ENCODE measurements around the gene ENO1.

Gene ENO1

GRCh38 chr1:8873506-8874229, 4.8 kb downstream of the ENO1 start:
- peak overlapping the region; percentile 98 for H3K27ac ChIP-seq
- DNase-seq (ENCODE audit: low read depth, low spot score), result peak; percentile 94

DNA sequence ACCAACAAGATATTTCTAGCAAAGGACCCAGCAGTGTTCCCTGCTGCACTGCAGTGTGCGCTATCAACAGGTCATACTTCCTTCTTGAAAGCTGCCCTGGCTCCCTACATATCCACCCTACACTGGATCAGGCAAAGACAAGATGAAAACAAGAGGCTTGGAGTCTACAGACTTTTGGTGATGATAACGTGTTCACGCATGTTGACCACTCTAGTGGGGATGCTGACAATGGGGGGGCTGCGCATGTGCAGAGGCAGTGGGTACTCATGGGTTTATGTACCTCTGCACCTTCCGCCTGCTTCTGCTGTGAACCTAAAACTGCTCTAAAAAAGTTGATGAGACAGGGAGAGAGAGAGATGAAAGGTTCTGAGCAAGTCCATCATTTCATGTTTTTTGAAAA, 5.5 kb downstream of the ENO1 start:
- peak overlapping the region; percentile 98 for H3K27ac ChIP-seq

DNA sequence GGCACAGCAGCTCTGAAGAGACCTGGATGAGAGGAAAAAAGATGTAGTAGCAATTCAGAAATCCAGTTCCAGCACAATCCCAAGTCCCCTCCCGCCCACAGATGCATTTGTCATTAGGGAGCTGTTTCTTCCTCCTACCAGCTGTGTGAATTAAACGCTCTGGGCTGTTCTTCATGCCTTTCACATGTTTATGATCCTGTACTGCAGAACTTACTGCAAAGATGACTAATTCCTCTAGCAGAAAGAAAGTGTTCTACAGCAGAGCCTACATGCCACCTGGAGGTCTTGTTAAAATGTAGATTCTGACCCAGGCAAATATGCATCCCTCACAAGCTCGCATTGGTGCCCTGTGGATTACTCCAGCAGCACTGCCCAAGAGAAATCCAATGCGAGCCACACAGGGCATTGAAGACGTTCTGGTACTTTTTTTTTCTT, 6.5 kb downstream of the ENO1 start:
- H3K27ac ChIP-seq, result peak overlapping the region; percentile 98
- DNase-seq (ENCODE audit: low read depth, low spot score), result no peak

More for the DNA sequence above, 5.5 kb downstream of the ENO1 start:
- DNase-seq (ENCODE audit: low read depth, low spot score), result no peak

DNA sequence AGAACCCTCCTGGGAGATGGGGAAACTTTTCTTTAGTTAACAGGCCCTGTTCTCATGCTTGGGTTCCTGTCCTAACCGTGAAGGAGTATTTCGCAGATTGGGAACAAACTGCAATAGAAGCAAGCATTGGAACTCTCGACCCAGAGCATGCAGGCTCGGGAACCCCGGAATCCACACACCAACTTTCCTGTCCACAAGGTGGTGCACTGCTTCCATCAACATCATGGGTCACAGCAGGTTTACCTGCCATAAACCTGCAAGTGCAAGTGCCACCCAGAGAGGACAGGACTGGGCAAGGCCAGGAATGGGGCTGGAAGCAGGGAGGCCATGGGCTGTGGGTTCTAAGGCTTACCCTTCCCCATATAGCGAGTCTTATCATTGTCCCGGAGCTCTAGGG, 6.9 kb downstream of the ENO1 start:
- DNase-seq (ENCODE audit: low read depth, low spot score), result no peak
- H3K27ac ChIP-seq, result peak overlapping the region; percentile 98

DNA sequence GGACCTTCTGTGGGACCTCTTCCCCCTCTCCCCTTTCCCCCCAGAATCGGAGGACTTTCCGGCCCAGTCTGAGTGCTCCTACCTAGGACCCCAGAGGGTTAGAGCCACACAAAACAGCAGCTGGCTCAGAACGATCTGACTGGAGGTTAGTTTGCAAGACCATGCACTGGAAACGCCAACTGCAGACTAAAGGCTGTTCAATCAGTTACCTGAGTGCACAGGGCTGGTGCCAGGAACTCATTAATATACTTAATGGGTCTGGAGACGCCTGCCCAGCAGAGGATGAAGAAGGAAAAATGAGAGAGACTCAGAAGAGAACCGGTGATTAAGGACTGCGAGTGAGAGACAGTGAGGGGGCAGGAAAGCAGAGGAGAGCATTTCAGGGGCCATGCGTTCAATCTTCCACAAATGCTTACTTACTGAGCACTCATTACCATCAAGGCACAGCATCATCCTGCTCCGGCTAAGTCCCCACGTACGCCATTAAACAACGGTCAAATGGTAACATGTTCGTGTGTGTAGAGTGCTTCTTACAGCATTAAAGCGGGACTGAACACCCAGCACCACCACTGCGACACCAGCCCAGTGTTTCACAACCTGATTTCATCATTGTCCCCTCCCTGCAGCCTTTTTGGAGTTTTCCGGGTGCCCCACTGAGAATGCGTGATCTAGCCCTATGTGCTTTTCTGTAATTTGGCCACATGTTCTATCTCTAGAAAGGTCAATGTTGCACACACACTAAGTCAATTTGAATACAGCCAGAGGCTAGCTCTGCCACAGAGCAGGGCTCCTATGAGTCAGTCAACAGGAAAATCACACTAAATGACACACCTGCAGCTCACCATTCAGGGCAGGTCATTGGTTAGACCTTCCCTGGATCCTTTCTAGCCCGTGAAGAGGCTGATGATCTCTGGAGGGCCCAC, 7.6 kb downstream of the ENO1 start:
- DNase-seq (ENCODE audit: low read depth, low spot score), result no peak
- H3K27ac ChIP-seq, result peak overlapping the region; percentile 98

DNA sequence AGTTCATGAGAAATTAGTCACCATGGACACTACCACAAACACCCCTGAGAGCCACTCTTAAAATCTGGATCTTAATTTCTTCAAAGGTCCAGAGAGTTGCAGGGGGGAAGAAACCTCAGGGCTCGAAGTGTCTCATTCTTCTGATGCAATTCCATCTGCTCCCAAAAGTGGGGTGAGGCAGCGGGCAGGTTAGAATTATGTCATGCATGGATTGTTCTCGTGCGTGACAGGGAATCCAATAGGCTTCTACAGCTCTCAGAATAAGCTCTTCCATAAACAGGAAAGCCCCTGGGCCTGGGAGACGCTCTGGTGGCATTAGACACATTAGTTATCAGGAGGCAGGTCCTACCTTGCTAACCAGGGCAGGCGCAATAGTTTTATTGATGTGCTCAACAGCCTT, 8.4 kb downstream of the ENO1 start:
- peak overlapping the region; percentile 98 for H3K27ac ChIP-seq
- no peak for DNase-seq (ENCODE audit: low read depth, low spot score)

GRCh38 chr1:8867878-8868567, 10.5 kb downstream of the ENO1 start:
- peak overlapping the region; percentile 98 for H3K27ac ChIP-seq
- DNase-seq (ENCODE audit: low read depth, low spot score), result no peak

DNA sequence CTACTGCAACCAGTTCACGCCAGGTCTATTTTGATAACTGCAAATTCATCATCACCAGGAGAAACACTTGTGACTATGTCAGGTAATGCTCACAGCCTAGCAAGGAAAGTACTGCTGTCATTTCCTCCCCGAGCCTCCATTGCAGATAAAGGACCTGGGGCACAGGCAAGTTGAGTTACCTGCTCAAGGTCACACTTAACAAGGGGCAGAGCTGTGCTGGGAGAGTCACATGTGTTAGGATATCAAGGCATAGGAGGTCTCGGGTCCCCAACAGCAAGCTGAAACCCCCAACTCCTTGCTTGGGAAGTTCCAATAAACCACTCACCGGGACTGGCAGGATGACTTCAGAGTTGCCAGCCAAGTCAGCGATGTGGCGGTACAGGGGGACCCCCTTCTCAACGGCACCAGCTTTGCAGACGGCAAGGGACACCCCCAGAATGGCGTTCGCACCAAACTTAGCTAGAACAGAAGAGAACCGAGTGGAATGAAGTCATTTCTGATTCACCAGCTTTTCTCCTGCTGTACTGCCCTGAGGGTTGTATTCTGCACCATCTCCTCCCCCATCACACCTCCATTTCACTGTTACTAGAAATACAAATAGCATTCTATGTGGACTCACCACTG, 11.6 kb downstream of the ENO1 start:
- H3K27ac ChIP-seq, result no peak overlapping the region
- no peak for DNase-seq (ENCODE audit: low read depth, low spot score)

DNA sequence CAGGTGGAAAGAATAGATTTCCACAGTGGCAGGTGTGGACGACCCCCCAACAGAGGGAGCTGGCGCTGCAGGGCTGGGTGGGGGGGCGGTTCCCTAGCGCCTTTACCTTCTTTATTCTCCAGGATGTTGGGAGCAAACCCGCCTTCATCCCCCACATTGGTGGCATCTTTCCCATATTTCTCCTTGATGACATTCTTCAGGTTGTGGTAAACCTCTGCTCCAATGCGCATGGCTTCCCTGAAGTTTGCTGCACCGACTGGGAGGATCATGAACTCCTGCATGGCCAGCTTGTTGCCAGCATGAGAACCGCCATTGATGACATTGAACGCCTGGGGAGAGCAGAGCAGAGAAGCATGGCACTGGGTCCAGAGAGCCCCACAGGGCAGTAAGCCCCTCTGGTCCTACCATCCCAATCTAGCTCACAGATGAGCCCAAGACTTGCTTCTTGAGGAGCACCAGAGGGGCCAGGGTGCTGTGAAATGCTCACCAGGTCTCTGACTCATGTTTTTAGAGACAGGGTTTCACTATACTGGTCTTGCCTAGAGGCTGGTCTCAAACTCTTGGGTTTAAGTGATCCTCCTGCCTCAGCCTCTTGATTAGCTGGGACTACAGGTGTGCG, 12.2 kb downstream of the ENO1 start:
- H3K27ac ChIP-seq, result no peak overlapping the region
- no peak for DNase-seq (ENCODE audit: low read depth, low spot score)

DNA sequence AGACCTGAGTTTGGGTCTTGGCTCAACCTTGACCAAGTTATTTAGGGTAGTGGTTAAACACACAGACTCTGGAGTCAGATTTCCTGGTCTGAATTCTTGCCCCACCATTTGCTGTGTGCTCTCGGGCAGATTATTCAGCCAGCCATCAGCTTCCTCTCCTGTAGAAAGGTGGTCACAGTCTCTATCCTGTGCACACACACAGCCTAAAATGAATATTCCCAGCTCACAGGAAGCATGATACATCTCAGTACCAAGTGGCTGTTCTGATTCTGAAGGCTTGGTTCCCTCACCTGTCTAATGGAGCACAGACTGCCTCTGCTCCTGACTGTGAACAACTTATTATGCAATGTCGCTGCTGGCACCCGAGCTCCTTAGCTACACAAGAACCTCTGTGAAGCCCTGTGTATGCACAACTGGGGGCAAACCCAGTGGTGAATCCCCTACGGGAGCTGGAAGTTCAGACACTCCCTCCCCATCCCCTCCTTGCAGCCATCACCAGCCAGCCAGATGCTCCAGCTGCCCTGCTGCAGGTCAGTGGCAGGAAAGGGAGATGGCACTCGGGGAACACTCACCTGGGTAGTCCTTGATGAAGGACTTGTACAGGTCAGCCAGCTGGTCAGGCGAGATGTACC, 13.7 kb downstream of the ENO1 start:
- no peak overlapping the region for H3K27ac ChIP-seq
- no peak for DNase-seq (ENCODE audit: low read depth, low spot score)

GRCh38 chr1:8863794-8864233, 14.7 kb downstream of the ENO1 start:
- DNase-seq (ENCODE audit: low read depth, low spot score), result no peak
- no peak overlapping the region for H3K27ac ChIP-seq

- no peak for DNase-seq (ENCODE audit: low read depth, low spot score)
- no peak overlapping the region for H3K27ac ChIP-seq
These were observed 15.3 kb downstream of the ENO1 start for GRCh38 chr1:8863138-8863537.

DNA sequence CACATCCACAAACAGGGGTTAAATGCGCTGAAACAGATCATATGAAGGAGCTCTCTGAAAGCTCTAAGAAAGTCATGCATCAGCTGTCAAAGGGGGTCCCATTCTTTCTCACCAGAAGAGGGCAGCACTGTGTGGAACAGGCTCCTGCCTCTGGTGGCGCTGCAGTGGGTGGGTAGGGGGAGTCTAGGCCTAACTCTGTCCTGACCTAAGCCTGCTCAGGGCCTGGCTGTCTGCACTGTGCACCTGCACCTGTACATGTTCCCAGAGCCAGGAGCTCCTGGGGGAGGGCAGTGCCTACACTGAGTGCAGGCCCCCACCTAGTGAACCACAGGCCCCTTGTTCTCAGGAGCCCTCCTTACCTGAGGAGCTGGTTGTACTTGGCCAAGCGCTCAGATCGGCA, 16.0 kb downstream of the ENO1 start:
- no peak for DNase-seq (ENCODE audit: low read depth, low spot score)

GRCh38 chr1:8860738-8861516, 17.6 kb downstream of the ENO1 start:
- no peak overlapping the region for H3K27ac ChIP-seq

More for the DNA sequence above, 16.0 kb downstream of the ENO1 start:
- H3K27ac ChIP-seq, result no peak overlapping the region

GRCh38 chr1:8858888-8859706, 19.4 kb downstream of the ENO1 start:
- H3K27ac ChIP-seq, result peak overlapping the region; percentile 9
- DNase-seq (ENCODE audit: low read depth, low spot score), result no peak

More at GRCh38 chr1:8860738-8861516, 17.6 kb downstream of the ENO1 start:
- DNase-seq (ENCODE audit: low read depth, low spot score), result no peak

DNA sequence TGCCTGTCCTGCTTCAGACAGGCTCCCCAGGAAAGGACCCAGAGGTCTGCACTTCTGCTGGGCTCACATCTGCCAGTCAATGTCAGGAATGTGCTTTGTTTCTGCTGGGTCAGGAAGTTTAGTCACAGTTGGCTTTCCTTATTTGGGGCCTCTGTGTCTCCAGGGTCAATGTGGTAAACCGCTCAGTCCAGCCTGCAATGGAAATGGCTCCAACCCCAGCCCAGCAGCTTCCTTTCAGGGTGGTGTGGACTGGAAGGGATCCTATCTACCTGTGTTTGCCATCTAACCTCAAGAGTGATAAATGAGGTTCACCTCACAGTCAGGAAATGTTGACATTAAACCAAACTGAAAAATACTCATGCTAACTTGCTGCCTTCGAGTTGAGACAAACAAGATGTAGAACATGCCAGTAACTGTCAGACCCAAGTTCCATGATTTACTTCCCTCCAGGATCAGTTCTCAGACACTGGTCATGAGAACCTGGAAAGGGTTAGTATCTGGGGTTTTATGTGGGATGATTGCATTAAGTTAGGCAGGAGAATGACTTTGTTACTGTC, 20.3 kb downstream of the ENO1 start:
- DNase-seq (ENCODE audit: low read depth, low spot score), result no peak
- H3K27ac ChIP-seq, result peak overlapping the region; percentile 21

GRCh38 chr1:8856689-8857412, 21.6 kb downstream of the ENO1 start:
- no peak for DNase-seq (ENCODE audit: low read depth, low spot score)

More at GRCh38 chr1:8856689-8857412, 21.6 kb downstream of the ENO1 start:
- H3K27ac ChIP-seq, result peak overlapping the region; percentile 21

Measured in epithelial cell of prostate (primary cell).